H1 (cell line): ENCODE data around the gene EPHA1. TPM values are rescaled to one million over a fixed set of nuclear protein-coding genes. Genes with fewer than 3 reads are reported as not detected.
A peak's percentile ranks its signal among the peaks of the same experiment; 100 is the strongest.

Source experiments
- CTCF ChIA-PET: fragments of 300-600 bp; sonication (Branson Sonifier 250); formaldehyde crosslinking; loops from one replicate; lab custom pipeline; 2021; ENCODE audit not compliant: partially characterized antibody; lab: Charles Lee
- POLR2A ChIA-PET: fragments of 300-600 bp; sonication (Branson Sonifier 250); formaldehyde crosslinking; loops from one replicate; lab custom pipeline; 2021; ENCODE audit warnings: inconsistent platforms; ENCODE audit not compliant: partially characterized antibody; lab: Charles Lee
- DNase-seq, 2 experiments: peaks; one replicate each; pipeline versions ENCODE4 v3.0.0 to v3.0.0-alpha.2; 2010 to 2022; ENCODE audit warnings: low spot score in 2 of 2, low read depth in 1 of 2, mixed read lengths in 1 of 2
- FAIRE-seq: peaks from 2 replicates; lab custom pipeline; 2011; peaks lifted over from hg19 to GRCh38; lab: Jason Lieb, UNC
- H2AFZ ChIP-seq: 2 replicates; pipeline ENCODE4 v1.8.1; 2012; ENCODE audit warnings: low read length, inconsistent platforms
- H2AK5ac ChIP-seq: 2 replicates; pipeline ENCODE4 v1.6.1; 2013; ENCODE audit warnings: low read depth, low read length
- H2BK120ac ChIP-seq: replicated peaks from 2 replicates; pipeline ENCODE3; 2013; ENCODE audit warnings: low read depth, low read length, inconsistent platforms
- H2BK12ac ChIP-seq: 2 replicates; pipeline ENCODE4 v1.6.1; 2013; ENCODE audit warnings: low read depth, low read length
- H2BK15ac ChIP-seq: 2 replicates; pipeline ENCODE4 v1.6.1; 2013; ENCODE audit warnings: low read length
- H2BK20ac ChIP-seq: 2 replicates; pipeline ENCODE4 v1.6.1; 2013; ENCODE audit warnings: low read length
- H2BK5ac ChIP-seq: 2 replicates; pipeline ENCODE4 v1.6.1; 2013; ENCODE audit warnings: low read depth, low read length
- H3K14ac ChIP-seq: 2 replicates; pipeline ENCODE4 v1.6.1; 2013; ENCODE audit warnings: inconsistent platforms; ENCODE audit not compliant: insufficient read length
- H3K18ac ChIP-seq: 2 replicates; pipeline ENCODE4 v1.6.1; 2013; ENCODE audit warnings: low read length; ENCODE audit errors: extremely low read depth
- H3K23ac ChIP-seq: 2 replicates; pipeline ENCODE4 v1.6.1; 2013; ENCODE audit warnings: inconsistent platforms; ENCODE audit not compliant: insufficient read length
- H3K23me2 ChIP-seq: 2 replicates; pipeline ENCODE4 v1.6.1; 2013; ENCODE audit warnings: low read depth, low read length
- H3K27ac ChIP-seq: 2 replicates; pipeline ENCODE4 v1.6.1; 2011; ENCODE audit warnings: low read depth, low read length, inconsistent platforms
- H3K27me3 ChIP-seq, 4 experiments: replicated peaks in 1 of 4; 1 replicate in 1 of 4; 2 replicates in 3 of 4; pipeline versions ENCODE4 v1.6.1 to v1.8.1; 2011 to 2013; ENCODE audit warnings: low read length in 3 of 4, mild to moderate bottlenecking in 3 of 4, inconsistent platforms in 2 of 4, mixed read lengths in 2 of 4, moderate library complexity in 1 of 4; ENCODE audit not compliant: control insufficient read depth in 3 of 4, insufficient read depth in 3 of 4; ENCODE audit errors: extremely low read depth in 1 of 4
- H3K36me3 ChIP-seq, 4 experiments: 2 replicates each; pipeline versions ENCODE4 v1.6.1 to v1.8.1; 2011 to 2013; ENCODE audit warnings: mild to moderate bottlenecking in 4 of 4, low read length in 3 of 4, moderate library complexity in 2 of 4, control low read depth in 1 of 4, inconsistent platforms in 1 of 4; ENCODE audit not compliant: insufficient read depth in 4 of 4, control insufficient read depth in 2 of 4
- H3K4ac ChIP-seq: replicated peaks from 2 replicates; pipeline ENCODE3; 2013; ENCODE audit warnings: low read length, low read depth, mixed read lengths, inconsistent platforms; ENCODE audit not compliant: insufficient read length
- H3K4me1 ChIP-seq, 4 experiments: replicated peaks in 1 of 4; 1 replicate in 1 of 4; 2 replicates in 3 of 4; pipeline versions ENCODE4 v1.6.1 to v1.8.1; 2011 to 2013; ENCODE audit warnings: low read length in 3 of 4, inconsistent platforms in 2 of 4, mixed read lengths in 1 of 4; ENCODE audit not compliant: insufficient read depth in 4 of 4, control insufficient read depth in 3 of 4
- H3K4me2 ChIP-seq, 2 experiments: 2 replicates each; pipeline versions ENCODE4 v1.6.1 to v1.8.1; 2011 to 2013; ENCODE audit warnings: low read depth in 2 of 2, low read length in 2 of 2, control low read depth in 1 of 2, inconsistent platforms in 1 of 2, mild to moderate bottlenecking in 1 of 2; ENCODE audit not compliant: insufficient read depth in 1 of 2
- H3K4me3 ChIP-seq, 4 experiments: fragments of 200-600, 300-600 bp in 1 of 4; sonication (generic), shearing (Covaris generic), sonication (Bioruptor Twin) in 1 of 4; 2 replicates each; pipeline versions ENCODE4 v1.5.1 to v1.8.1; 2011 to 2016; ENCODE audit warnings: low read length in 4 of 4, low read depth in 3 of 4, control low read depth in 2 of 4, inconsistent platforms in 2 of 4, mild to moderate bottlenecking in 2 of 4, mixed read lengths in 1 of 4, moderate library complexity in 1 of 4; ENCODE audit not compliant: insufficient read depth in 2 of 4; ENCODE audit errors: extremely low read depth in 1 of 4
- H3K56ac ChIP-seq: replicated peaks from 2 replicates; pipeline ENCODE3; 2013; ENCODE audit warnings: low read depth, mild to moderate bottlenecking, mixed read lengths, low read length, inconsistent platforms; ENCODE audit not compliant: insufficient read length
- H3K79me1 ChIP-seq: 2 replicates; pipeline ENCODE4 v1.6.1; 2013; ENCODE audit warnings: low read depth, low read length, control low read depth
- H3K79me2 ChIP-seq, 2 experiments: 2 replicates each; pipeline versions ENCODE4 v1.6.1 to v1.8.1; 2012 to 2013; ENCODE audit warnings: low read length in 2 of 2, mild to moderate bottlenecking in 2 of 2, inconsistent platforms in 1 of 2; ENCODE audit not compliant: insufficient read depth in 2 of 2, control insufficient read depth in 1 of 2
- H3K9ac ChIP-seq, 4 experiments: replicated peaks in 1 of 4; 1 replicate in 1 of 4; 2 replicates in 3 of 4; pipeline versions ENCODE4 v1.6.1 to v1.8.1; 2011 to 2013; ENCODE audit warnings: low read depth in 3 of 4, low read length in 3 of 4, control low read depth in 2 of 4, mild to moderate bottlenecking in 2 of 4, moderate library complexity in 2 of 4, inconsistent platforms in 1 of 4; ENCODE audit errors: extremely low read depth in 1 of 4
- H3K9me3 ChIP-seq, 2 experiments: 2 replicates each; pipeline versions ENCODE4 v1.6.1 to v1.8.1; 2012 to 2013; ENCODE audit warnings: mild to moderate bottlenecking in 2 of 2, moderate library complexity in 2 of 2, control low read depth in 1 of 2, inconsistent platforms in 1 of 2, low read depth in 1 of 2, low read length in 1 of 2, mixed read lengths in 1 of 2; ENCODE audit not compliant: insufficient read depth in 2 of 2
- H4K20me1 ChIP-seq, 2 experiments: replicated peaks in 1 of 2; 2 replicates each; pipeline versions ENCODE3 to v1.8.1; 2011 to 2013; ENCODE audit warnings: inconsistent platforms in 2 of 2, low read length in 2 of 2, mild to moderate bottlenecking in 1 of 2; ENCODE audit not compliant: insufficient read depth in 2 of 2, control insufficient read depth in 1 of 2
- H4K5ac ChIP-seq: 2 replicates; pipeline ENCODE4 v1.6.1; 2013; ENCODE audit warnings: low read length, low read depth, mixed read lengths, inconsistent platforms; ENCODE audit not compliant: insufficient read length
- H4K8ac ChIP-seq: 2 replicates; pipeline ENCODE4 v1.8.0; 2013; ENCODE audit warnings: mild to moderate bottlenecking, moderate library complexity, low read length, inconsistent platforms; ENCODE audit not compliant: insufficient read depth; ENCODE audit errors: extremely low read depth
- H4K91ac ChIP-seq: replicated peaks from 2 replicates; pipeline ENCODE3; 2013; ENCODE audit warnings: low read length, mixed read lengths, inconsistent platforms; ENCODE audit not compliant: insufficient read length
- ASH2L ChIP-seq: fragments of 200-600, 300-600 bp; sonication (generic); IDR thresholded peaks from one replicate; pipeline ENCODE4 v1.7.1; 2017; ENCODE audit warnings: low read length
- CTBP2 ChIP-seq: IDR thresholded peaks from 2 replicates; pipeline ENCODE4 v1.7.0; 2011; ENCODE audit warnings: borderline replicate concordance, mild to moderate bottlenecking, moderate library complexity, mixed read lengths, low read length; ENCODE audit not compliant: insufficient read depth, insufficient read length
- EGR1 ChIP-seq: IDR thresholded peaks from 2 replicates; pipeline ENCODE4 v1.6.1; 2011; ENCODE audit warnings: low read depth, low read length, borderline replicate concordance
- GTF2F1 ChIP-seq: IDR thresholded peaks from 2 replicates; pipeline ENCODE4 v1.6.1; 2012; ENCODE audit warnings: low read depth, low read length, improper control_type of control experiment, borderline replicate concordance
- SP1 ChIP-seq: IDR thresholded peaks from 2 replicates; pipeline ENCODE4 v1.6.1; 2011; ENCODE audit warnings: low read depth, low read length
- SP2 ChIP-seq: IDR thresholded peaks from 2 replicates; pipeline ENCODE4 v1.6.1; 2012; ENCODE audit warnings: mild to moderate bottlenecking, low read length, inconsistent platforms
- SUZ12 ChIP-seq: fragments of 200-600 bp; sonication (generic); IDR thresholded peaks from 2 replicates; pipeline ENCODE4 v1.6.1; 2012; ENCODE audit warnings: mild to moderate bottlenecking, inconsistent platforms, low read length, moderate library complexity, mixed read lengths
- WGBS, 2 experiments: shearing (Covaris generic) in 1 of 2; methylation state at CpG; one replicate each; pipeline versions ENCODE4 v1.1.6 to v1.1.7; 2013 to 2015; ENCODE audit warnings: low lambda C conversion rate in 2 of 2, mixed read lengths in 2 of 2, inconsistent platforms in 1 of 2, low coverage in 1 of 2, missing lambda C conversion rate in 1 of 2; ENCODE audit not compliant: insufficient replicate concordance in 2 of 2, insufficient coverage in 1 of 2, insufficient read length in 1 of 2; ENCODE audit errors: extremely low coverage in 1 of 2, missing lambda C conversion rate in 1 of 2; 5-methylcytosine and 5-hydroxymethylcytosine counted together
- long read RNA-seq, 2 experiments: library from RNA in 1 of 2; library from capped mRNA in 1 of 2; stranded (forward); transcript quantifications; one replicate each; pipeline ENCODE4 v2.0.0, GENCODE V29; 2021; ENCODE audit warnings: inconsistent platforms in 1 of 2
- polyA minus RNA-seq, 3 experiments: library from RNA; depleted of rRNA, polyadenylated mRNA; stranded (reverse); fragments of >200 nt; gene quantifications; 1 replicate in 2 of 3; 2 replicates in 1 of 3; pipeline ENCODE4 v1.2.3, GENCODE V29; 2011
- polyA plus RNA-seq, 7 experiments: library from polyadenylated mRNA; depleted of rRNA in 3 of 7; stranded (reverse) in 5 of 7; unstranded in 2 of 7; fragments of >200 nt in 5 of 7; fragments of 200-250 nt in 2 of 7; gene quantifications; 1 replicate in 5 of 7; 2 replicates in 1 of 7; 4 replicates in 1 of 7; pipeline versions ENCODE4 v1.2.1 to v1.2.3, GENCODE V29; 2011 to 2013; ENCODE audit warnings: missing spikeins in 2 of 7, mixed read lengths in 2 of 7
- total RNA-seq: library from RNA; stranded (reverse); fragmentation: NEBNext Ultra II Directional; extraction: Animal tissue kit (Norgen Biotek cat#: 25700); gene quantifications from 2 replicates; pipeline ENCODE4 v1.2.1, GENCODE V29; 2021

Gene EPHA1
- 133 and 139 TPM in 2 replicates for total RNA-seq
- 86.5 and 113 TPM in 2 replicates for polyA plus RNA-seq (2011; rRNA removed)
- polyA plus RNA-seq (2011; cell fraction: cytosol; rRNA removed): 103 TPM
- polyA plus RNA-seq (2011; cell fraction: nucleus; rRNA removed): 324 TPM
- polyA plus RNA-seq (2012, experiment 1 of 2): 107 to 123 TPM (median 120 TPM) in 4 replicates
- 106 TPM for polyA plus RNA-seq (2012, experiment 2 of 2)
- polyA plus RNA-seq (2013, experiment 1 of 2): 176 TPM
- polyA plus RNA-seq (2013, experiment 2 of 2): 162 TPM
- polyA minus RNA-seq (2011; rRNA and poly(A)+ RNA removed): 185 and 189 TPM in 2 replicates
- polyA minus RNA-seq (2011; cell fraction: cytosol; rRNA and poly(A)+ RNA removed): 79.6 TPM
- 128 TPM for polyA minus RNA-seq (2011; cell fraction: nucleus; rRNA and poly(A)+ RNA removed)
- long read RNA-seq, experiment 1, transcript EPHA1-201 (18 exons, 3,363 nt): major isoform, 14 of 107 reads
- long read RNA-seq, experiment 1, partial matches to known transcripts: 76 of 107 reads
- long read RNA-seq, experiment 1, other reads (novel, unspliced or antisense): 16 of 107 reads
- long read RNA-seq, experiment 2, partial matches to known transcripts: 4 of 9 reads
- long read RNA-seq, experiment 2, other reads (novel, unspliced or antisense): 5 of 9 reads

DNA sequence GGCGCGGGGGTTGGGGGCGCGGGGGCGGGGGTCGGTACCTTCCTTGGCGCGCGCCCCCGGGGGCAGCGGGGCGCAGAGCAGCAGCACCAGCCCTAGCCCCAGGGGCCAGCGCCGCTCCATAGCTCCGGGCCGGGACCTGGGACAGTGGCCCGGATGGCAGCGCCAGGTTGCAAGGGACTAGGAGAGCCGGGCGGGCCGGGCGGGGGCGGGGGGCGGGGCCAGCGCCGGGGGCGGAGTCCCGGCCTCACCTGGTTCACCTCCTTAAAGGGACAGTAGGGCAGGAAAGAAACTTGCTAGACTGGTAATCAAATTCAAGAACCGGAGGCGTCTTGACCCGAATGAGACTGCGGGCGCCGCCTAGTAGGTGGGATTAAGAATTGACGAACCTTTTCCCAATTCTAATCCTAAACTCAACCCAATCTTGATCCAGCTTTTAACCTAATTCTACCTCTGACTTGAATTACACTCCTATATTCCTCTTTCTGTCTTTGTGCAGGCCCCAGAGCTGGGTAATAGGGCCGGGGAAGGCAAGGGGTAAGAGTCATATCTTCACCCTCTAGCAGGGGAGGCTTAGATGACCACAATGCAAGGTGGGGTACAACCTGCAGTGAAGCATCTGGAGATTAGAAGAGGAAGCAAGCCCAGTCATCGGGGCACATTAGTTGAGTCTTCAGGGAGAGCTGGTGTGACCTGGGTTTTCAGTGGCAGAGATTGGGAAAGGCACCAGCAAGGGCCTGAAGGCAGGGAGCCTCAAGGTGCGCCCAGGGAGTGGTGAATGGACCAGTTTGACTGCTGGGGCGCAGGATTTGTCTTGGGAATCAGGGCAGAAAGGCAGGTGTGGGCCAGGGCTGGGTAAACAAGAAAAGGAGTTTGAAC lies at the start of gene EPHA1:
Gene EPHA1, minus strand, starts transcription at position 171 of the 876 bp plus-strand sequence. Its CDS starts 51 bp downstream, at position 120.
- 15% methylated on average over 16 of the region's 39 CpGs; no CpG with 5 or more reads in 1 of the 2 experiments for WGBS, 2 experiments
- Histone ChIP-seq H3K79me2 (peaks cover 0 to 38% of the 10 kb centered on the region in 2 experiments; a peak in 3 of 4 replicates), H3K18ac (peak within 1 kb of the TSS; percentile 85), H3K4me1 (peaks cover 18 to 42% (median 31%) of the 10 kb centered on the region in 4 experiments), H2BK5ac (peak within 1 kb of the TSS; percentile 94; the same call in 1 of the 2 replicates), H3K27me3 (no peaks in the 10 kb centered on the region), H3K9me3 (no peaks in the 10 kb centered on the region), H2BK15ac (peak within 1 kb of the TSS; percentile 88), H3K14ac (no peak within 1 kb of the TSS), H2BK12ac (peak within 1 kb of the TSS; percentile 97), H2BK120ac (peak within 1 kb of the TSS; percentile 62), H4K91ac (peak within 1 kb of the TSS; percentile 78), H3K4me2 (peak within 1 kb of the TSS; percentile 96 to 98), H3K9ac (peak within 1 kb of the TSS in 3 of 4 experiments; percentile 67 to 77 (median 74); a peak in 6 of 7 replicates), H4K5ac (peak within 1 kb of the TSS; percentile 35), H3K23me2 (peaks cover 14% of the 10 kb centered on the region), H3K56ac (peak within 1 kb of the TSS; percentile 56), H3K79me1 (peaks cover 13% of the 10 kb centered on the region), H3K36me3 (peaks cover 0 to 7% (median 3%) of the 10 kb centered on the region in 4 experiments; a peak in 4 of 8 replicates), H2AFZ (peak within 1 kb of the TSS; percentile 96), H2BK20ac (peak within 1 kb of the TSS; percentile 92), H3K4ac (peak within 1 kb of the TSS; percentile 91), H4K8ac (peak within 1 kb of the TSS; percentile 69), H4K20me1 (peaks cover 3 to 6% of the 10 kb centered on the region in 2 experiments), H3K4me3 (peak within 1 kb of the TSS; percentile 86 to 91 (median 88)), H3K23ac (no peak within 1 kb of the TSS), H3K27ac (peak within 1 kb of the TSS; percentile 71), H2AK5ac (peak within 1 kb of the TSS; percentile 96; the same call in 1 of the 2 replicates)
- DNase-seq: peak; percentile 50 to 83
- no peak for FAIRE-seq
- CTCF ChIA-PET: interaction anchor here (0.8 to 23.5 kb wide), 15 partner anchors 7 to 168 kb away, joined by 3 to 359 read pairs (median 5); partner anchors contain the start of gene ZYX
- POLR2A ChIA-PET: interaction anchor here (1.2 to 25.2 kb wide), 8 partner anchors 9 to 97 kb away, joined by 3 to 518 read pairs (median 6); partner anchors contain the start of gene ZYX
- TF ChIP-seq SUZ12 (no peak), GTF2F1 (no peak), SP1 (peak; percentile 73; the same call in 1 of the 2 replicates), CTBP2 (no peak), SP2 (no peak), ASH2L (peak; percentile 58), EGR1 (0 out of 2 replicates have a peak, but pooled peaks have one; percentile 45)
